Esophagus muscularis mucosa (tissue), 4 donors: Measurements from ENCODE around the gene PPP1R12C. TPM values are rescaled to one million over a fixed set of nuclear protein-coding genes. Genes with fewer than 3 reads are reported as not detected.
A peak's percentile ranks its signal among the peaks of the same experiment; 100 is the strongest.

Experiments
- DNase-seq: peaks from one replicate; pipeline ENCODE4 v3.0.0-alpha.2; 2017; ENCODE audit errors: extremely low spot score
- H3K27ac ChIP-seq, 4 donors: fragments of 200-600 bp; sonication (generic); replicated peaks in 1 of 4; 1 replicate in 3 of 4; 2 replicates in 1 of 4; pipeline ENCODE4 v1.5.1; 2016 to 2019; ENCODE audit warnings: mild to moderate bottlenecking in 1 of 4
- H3K27me3 ChIP-seq, 4 donors: fragments of 200-600 bp; sonication (generic); one replicate each; pipeline versions ENCODE4 v1.5.1 to v1.6.0; 2016 to 2019
- H3K36me3 ChIP-seq, 4 donors: fragments of 200-600 bp; sonication (generic); one replicate each; pipeline ENCODE4 v1.5.1; 2016 to 2019
- H3K4me1 ChIP-seq, 4 donors: fragments of 200-600 bp; sonication (generic); one replicate each; pipeline ENCODE4 v1.5.1; 2016 to 2019
- H3K4me3 ChIP-seq, 4 donors: fragments of 200-600 bp; sonication (generic); 1 replicate in 2 of 4; 2 replicates in 2 of 4; pipeline ENCODE4 v1.5.1; 2016 to 2019; ENCODE audit warnings: mild to moderate bottlenecking in 4 of 4, moderate library complexity in 1 of 4
- H3K9me3 ChIP-seq, 4 donors: fragments of 200-600 bp; sonication (generic); 1 replicate in 3 of 4; 2 replicates in 1 of 4; pipeline ENCODE4 v1.5.1; 2016 to 2019
- EP300 ChIP-seq: sonication (generic); formaldehyde crosslinking; IDR thresholded peaks from one replicate; pipeline ENCODE4 v1.6.1; 2017; ENCODE audit warnings: antibody characterized with exemption
- POLR2A ChIP-seq: fragments of 450-650 bp; IDR thresholded peaks from one replicate; pipeline ENCODE4 v1.6.1; 2017; ENCODE audit warnings: antibody characterized with exemption, moderate library complexity, mild to moderate bottlenecking, low read depth
- POLR2AphosphoS5 ChIP-seq, 2 donors: sonication (generic); formaldehyde crosslinking; IDR thresholded peaks; one replicate each; pipeline ENCODE4 v1.6.1; 2017; ENCODE audit warnings: antibody characterized with exemption in 2 of 2
- WGBS: methylation state at CpG from one replicate; pipeline ENCODE4 v1.1.5; 2018; 5-methylcytosine and 5-hydroxymethylcytosine counted together
- intact Hi-C: fragments of 100-400 bp; cut with DNase I; formaldehyde crosslinking; loops from one replicate; pipeline ENCODE4 v1.15.1; 2023
- total RNA-seq, 4 donors: library from RNA; depleted of rRNA; stranded (reverse); fragments of >200 nt; gene quantifications; one replicate each; pipeline versions ENCODE4 v1.1.0 to v1.2.1, GENCODE V29; 2016
- TF ChIP-seq, protein P1 (sequence below), 3 experiments: fragments of 200-600 bp in 2 of 3; fragments of 450-650 bp in 1 of 3; sonication (generic) in 2 of 3; IDR thresholded peaks; one replicate each; pipeline ENCODE4 v1.5.1; 2017 to 2019; ENCODE audit warnings: antibody characterized with exemption in 3 of 3, mild to moderate bottlenecking in 2 of 3, moderate library complexity in 1 of 3

PPP1R12C gene
- total RNA-seq, 4 donors from 2014 or later, result 257 to 451 (median 351) TPM

DNA sequence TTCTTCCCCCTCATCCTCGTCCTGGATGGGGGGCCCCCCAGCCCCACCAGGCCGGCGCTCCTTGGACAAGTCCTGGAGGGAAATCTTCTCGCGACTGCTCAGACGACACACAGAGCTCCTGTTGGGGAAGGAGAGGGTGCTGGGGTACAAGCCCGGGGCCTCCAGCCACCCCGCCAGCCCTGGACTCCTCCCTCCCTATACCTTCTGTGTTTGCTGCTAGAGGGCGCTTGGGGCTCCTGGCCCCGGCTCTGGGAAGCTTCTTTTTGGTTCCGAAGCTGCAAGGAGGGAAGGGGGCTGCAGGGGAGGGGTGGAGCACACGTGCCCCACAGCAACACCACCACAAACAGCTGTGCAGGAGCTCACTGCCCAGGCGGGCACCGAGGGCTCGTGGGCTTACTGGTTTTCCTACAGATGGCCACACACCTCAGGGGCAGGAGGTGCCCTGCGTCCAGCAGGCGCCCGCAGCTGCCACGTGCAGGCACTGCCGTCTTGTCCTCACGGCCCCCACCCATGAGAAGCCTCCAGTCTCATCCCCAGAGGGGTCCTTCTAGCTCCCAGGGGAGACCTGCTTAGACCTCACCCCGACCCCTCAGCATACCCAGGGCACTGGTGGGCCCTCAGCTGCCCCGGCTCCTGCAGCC, 21.3 kb downstream of the PPP1R12C start:
- Histone ChIP-seq H3K9me3 (no peaks in the 10 kb centered on the region), H3K36me3 (peaks cover 52 to 84% (median 79%) of the 10 kb centered on the region in 4 donors), H3K4me1 (peaks cover 9 to 31% (median 23%) of the 10 kb centered on the region in 4 donors), H3K27ac (no peak overlapping the region), H3K4me3 (no peak overlapping the region), H3K27me3 (no peaks in the 10 kb centered on the region)
- 91% methylated on average over 1 of the region's 23 CpGs for WGBS
- no peak for DNase-seq
- TF ChIP-seq POLR2AphosphoS5 (IDR thresholded peaks at IDR 0.05) (no peak), EP300 (no peak), POLR2A (no peak)
- TF ChIP-seq, protein P1, sequence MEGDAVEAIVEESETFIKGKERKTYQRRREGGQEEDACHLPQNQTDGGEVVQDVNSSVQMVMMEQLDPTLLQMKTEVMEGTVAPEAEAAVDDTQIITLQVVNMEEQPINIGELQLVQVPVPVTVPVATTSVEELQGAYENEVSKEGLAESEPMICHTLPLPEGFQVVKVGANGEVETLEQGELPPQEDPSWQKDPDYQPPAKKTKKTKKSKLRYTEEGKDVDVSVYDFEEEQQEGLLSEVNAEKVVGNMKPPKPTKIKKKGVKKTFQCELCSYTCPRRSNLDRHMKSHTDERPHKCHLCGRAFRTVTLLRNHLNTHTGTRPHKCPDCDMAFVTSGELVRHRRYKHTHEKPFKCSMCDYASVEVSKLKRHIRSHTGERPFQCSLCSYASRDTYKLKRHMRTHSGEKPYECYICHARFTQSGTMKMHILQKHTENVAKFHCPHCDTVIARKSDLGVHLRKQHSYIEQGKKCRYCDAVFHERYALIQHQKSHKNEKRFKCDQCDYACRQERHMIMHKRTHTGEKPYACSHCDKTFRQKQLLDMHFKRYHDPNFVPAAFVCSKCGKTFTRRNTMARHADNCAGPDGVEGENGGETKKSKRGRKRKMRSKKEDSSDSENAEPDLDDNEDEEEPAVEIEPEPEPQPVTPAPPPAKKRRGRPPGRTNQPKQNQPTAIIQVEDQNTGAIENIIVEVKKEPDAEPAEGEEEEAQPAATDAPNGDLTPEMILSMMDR (IDR thresholded peaks at IDR 0.05), result no peak
- intact Hi-C loops, result no loop called here

DNA sequence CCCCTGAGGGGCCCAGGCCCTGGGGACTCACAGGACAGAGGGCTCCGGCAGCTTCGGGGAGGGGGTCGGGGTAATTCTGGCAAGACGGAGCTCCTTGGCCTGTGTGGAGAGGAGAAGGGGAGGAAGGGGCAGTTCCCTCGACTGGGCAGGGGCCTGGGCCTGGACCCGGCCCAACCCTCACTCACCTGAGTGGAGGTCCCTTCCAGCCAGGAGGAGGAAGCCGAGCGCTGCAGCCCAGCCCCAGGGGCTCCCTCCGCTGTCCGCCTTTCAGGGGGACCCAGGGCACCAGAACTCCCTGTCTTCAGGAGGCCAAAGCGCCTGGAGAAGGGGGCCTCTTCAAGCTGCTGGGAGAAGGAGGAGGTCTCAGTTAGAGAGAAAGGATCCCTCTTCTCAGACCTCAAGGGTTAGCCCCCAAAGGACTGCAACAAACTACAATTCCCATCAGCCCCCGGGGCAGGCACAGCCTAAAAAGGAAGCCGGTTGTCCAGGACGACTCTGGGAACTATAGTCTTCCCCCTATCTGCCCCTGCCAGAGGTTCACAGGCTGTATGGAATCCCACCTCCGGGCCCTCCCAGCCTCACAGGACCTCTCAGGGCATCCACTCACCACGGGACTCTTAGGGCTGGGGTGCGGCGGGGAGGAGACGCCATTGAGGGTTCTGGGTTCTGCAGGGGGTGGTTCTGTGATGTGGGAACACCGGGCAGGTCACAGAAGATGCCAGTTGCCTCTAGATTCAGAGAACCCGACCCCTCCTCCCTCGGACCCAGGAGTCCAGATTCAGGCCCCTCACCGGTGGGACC, 22.0 kb downstream of the PPP1R12C start:
- Histone ChIP-seq H3K4me1 (peaks cover 9 to 24% (median 21%) of the 10 kb centered on the region in 4 donors), H3K27me3 (no peaks in the 10 kb centered on the region), H3K9me3 (no peaks in the 10 kb centered on the region), H3K27ac (no peak overlapping the region), H3K4me3 (no peak overlapping the region), H3K36me3 (peaks cover 56 to 84% (median 79%) of the 10 kb centered on the region in 4 donors)
- intact Hi-C loops, result no loop called here
- TF ChIP-seq EP300 (no peak), POLR2A (no peak), POLR2AphosphoS5 (IDR thresholded peaks at IDR 0.05) (no peak)
- TF ChIP-seq, protein P1 (IDR thresholded peaks at IDR 0.05), result no peak
- WGBS, result 92% methylated on average over 15 of the region's 23 CpGs
- DNase-seq, result no peak

DNA sequence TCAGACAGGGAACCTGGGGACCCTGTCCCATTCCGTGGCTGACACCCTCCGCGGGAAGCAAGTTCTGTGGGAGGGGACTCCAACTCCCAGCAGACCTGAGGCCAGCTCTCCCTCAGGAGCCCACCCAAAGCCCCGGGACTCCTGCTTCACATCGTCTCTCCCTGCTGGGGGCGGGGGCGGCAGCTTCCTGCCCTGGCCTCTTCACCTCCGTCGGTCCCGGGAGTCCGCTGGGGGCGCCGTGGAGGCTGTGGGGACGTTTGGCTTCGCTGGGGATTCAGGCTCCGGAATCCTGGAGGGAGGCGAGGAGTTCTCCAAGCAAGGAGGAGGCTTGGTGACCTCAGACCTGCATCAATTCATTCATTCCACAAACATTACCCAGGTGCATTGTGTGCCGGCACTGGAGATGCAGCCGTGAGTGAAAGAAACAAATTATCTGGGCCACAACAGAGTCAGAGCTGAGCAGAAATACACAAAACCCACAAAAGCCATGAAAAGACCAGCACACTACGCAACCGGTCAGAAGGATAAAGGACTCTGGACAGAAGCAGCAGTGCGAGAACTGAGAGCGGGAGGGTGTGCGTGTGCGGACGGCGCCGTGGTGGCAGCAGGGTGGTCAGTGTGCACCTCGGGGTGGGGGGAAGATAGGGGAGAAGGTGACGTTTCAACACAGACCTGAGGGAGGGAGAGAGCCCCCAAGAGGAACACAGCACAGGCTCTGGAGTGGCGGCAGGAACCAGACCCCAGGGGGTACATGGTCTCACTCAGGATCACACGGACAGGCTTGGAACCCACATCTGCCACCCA, 22.8 kb downstream of the PPP1R12C start:
- peaks cover 61 to 83% (median 75%) of the 10 kb centered on the region in 4 donors for H3K36me3 ChIP-seq
- H3K4me3 ChIP-seq, result no peak overlapping the region
- peak overlapping the region in 1 of 4 donors; percentile 33 for H3K27ac ChIP-seq
- no peak for TF ChIP-seq EP300
- TF ChIP-seq POLR2A, result no peak
- TF ChIP-seq POLR2AphosphoS5 (IDR thresholded peaks at IDR 0.05), result no peak
- H3K9me3 ChIP-seq, result no peaks in the 10 kb centered on the region
- WGBS, result 84% methylated on average over 29 of the region's 32 CpGs
- intact Hi-C loops, result no loop called here
- no peaks in the 10 kb centered on the region for H3K27me3 ChIP-seq
- peaks cover 9 to 18% (median 14%) of the 10 kb centered on the region in 4 donors for H3K4me1 ChIP-seq
- DNase-seq, result no peak

DNA sequence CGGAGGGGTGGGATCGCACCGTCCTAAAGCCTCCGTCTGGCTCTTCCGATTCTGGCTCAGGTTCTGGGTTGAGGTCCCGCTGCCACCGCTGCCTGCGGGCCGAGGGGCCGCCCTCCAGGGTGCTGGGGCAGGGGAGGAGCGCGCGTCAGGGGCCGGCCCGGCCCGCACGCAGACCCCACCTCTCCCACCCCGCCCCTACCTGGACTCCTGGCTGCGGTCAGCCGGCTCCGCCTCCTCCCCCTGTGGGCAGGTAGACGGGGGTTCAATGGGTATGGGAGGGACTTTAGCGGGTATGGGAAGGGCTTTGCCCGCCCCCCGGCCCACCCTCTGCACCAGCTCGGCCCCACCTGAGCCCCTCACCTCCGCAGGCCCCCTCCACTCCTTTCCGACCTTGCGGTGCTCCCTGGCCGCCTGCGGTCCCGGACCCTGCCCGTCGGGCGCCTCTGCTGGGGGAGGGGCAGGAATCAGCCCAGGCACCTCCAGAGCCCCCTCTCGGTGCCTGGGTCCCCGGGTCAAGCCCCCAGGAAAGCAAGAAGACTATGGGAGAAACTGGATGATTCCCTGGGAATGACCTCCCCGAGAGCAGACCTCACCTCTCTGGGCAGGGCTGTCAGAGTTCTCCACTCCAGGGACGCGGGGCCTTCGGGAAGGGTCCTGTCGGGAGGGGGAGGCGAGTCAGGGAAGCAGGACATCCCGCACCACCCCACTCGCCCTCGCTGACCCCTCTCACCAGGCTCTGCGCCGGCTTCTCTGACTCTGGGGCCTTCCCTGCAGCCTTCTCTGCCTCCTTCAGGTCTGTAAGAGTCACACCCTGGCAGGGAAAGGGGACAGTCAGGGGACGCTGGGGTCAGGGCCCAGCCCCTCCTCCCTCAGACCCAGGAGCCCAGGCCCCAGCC, 24.8 kb downstream of the PPP1R12C start:
- Histone ChIP-seq H3K27me3 (no peaks in the 10 kb centered on the region), H3K27ac (peak overlapping the region in 1 of 4 donors; percentile 44), H3K9me3 (no peaks in the 10 kb centered on the region), H3K36me3 (peaks cover 49 to 65% (median 57%) of the 10 kb centered on the region in 4 donors), H3K4me3 (no peak overlapping the region), H3K4me1 (peaks cover 7 to 22% (median 15%) of the 10 kb centered on the region in 4 donors)
- no peak for DNase-seq
- TF ChIP-seq POLR2AphosphoS5 (IDR thresholded peaks at IDR 0.05), result no peak
- TF ChIP-seq, protein P1 (IDR thresholded peaks at IDR 0.05), result no peak
- no peak for TF ChIP-seq EP300
- TF ChIP-seq POLR2A, result no peak
- 79% methylated on average over 19 of the region's 49 CpGs for WGBS
- intact Hi-C loops, result no loop called here
